Anterior cingulate cortex (tissue), 58 donors: ENCODE results near the gene GID8.

Source experiments
- DNase-seq, 58 donors: peaks; one replicate each; lab custom pipeline; 2025; lab: John Stamatoyannopoulos, UW

GID8 gene

DNA sequence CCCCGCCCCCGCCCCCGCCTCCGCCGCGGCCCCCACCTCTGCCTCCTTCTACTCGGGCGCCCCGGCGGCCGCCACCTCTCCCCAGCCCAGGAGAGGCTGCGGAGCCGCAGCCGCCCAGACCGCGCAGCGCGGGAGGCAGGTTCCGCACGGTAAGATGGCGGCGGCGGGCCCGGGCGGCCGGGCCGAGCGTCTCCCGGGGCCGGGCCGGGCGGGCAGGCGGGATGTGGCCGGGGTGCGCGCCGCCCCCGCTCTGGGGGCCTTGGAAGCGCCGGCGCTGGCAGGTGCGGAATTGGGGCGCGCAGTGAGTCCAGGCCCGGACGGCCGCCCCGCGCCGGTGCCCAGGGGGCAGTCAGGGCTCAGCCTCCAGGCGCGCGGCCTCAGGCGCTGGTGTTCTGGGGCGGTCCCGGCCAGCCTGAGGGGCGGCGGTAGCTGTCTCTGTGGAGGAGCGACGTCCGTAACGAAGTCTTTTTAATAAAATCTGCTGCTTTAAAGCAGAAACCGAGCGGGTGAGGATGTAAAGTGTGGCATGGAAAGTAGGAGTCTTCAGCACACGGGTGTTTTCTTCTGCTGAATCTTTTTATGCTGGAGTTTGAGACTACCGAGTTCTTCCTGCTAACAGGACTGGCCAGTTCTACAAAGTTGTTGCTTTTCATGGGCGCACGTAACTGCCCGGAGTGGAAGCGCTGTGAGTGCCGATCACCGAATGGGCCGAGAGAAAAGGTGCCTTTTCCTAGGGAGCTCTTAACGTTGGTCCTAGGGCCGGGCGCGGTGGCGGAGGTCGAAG is at the start of gene GID8:
Gene GID8 (plus strand): TSS at position 43 of the 784 bp plus-strand sequence. CDS start 3,356 bp downstream, outside the sequence.
- DNase-seq = peak in 20 of 58 donors; percentile 17 to 69 (median 56)

DNA sequence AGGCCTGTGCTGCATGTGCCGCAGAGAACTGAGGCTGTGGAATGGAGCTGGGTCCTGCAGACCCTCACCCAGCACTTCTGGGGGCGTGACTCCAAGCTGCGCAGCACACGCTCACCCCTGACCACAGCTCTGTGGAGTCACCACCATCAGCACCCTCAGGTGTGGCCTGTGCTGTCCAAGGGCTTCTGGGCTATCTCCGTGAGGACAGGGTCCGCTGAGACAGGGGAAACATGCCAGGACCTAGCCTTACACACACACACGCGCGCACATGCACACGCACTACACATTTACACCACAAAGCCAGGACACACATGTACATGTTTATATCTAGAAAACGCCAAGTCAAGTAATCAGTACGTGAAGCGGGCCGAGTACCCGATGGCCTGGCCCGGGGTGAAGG is 49.5 kb upstream of the GID8 start:
- no peak for DNase-seq

DNA sequence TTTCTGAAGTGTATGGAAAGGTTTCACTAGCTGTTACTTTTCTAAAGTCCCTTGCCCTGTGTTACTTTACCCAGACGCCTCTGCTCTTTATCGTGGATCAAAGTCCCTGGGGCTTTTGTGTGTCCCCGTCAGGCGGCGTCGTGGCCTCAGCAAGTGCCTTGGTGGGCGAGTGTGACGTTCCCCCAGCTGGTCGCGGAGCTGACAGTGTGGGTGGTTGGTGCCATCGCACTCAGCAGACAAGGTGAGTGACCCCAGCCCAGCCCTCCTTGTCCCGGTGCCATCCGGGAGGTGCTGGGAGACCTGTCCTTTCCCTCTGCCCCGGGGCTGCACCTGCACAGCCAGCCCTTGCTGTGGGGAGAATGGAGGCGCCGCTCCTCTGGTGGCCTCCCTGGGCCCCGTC is 49.0 kb upstream of the GID8 start:
- no peak for DNase-seq

DNA sequence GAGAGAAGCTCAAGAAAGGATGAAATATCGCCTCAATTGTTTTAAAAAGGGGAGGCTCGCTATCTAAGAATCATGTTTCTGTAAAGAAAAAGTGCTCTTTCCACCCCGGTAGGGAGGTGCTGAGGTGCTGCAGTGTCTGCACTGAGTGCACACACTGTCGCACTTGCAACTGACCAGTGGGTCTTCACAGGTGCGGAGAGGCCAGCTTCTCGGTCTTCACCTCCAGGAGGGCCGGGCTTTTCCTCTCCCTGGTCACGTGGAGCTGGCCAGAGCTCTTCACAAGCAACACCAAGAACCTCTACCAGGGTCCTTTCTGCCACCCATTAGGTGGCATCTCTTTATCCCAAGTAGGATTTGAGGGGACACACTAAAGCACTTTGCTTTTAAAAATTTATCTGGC is 48.5 kb upstream of the GID8 start:
- DNase-seq = no peak

DNA sequence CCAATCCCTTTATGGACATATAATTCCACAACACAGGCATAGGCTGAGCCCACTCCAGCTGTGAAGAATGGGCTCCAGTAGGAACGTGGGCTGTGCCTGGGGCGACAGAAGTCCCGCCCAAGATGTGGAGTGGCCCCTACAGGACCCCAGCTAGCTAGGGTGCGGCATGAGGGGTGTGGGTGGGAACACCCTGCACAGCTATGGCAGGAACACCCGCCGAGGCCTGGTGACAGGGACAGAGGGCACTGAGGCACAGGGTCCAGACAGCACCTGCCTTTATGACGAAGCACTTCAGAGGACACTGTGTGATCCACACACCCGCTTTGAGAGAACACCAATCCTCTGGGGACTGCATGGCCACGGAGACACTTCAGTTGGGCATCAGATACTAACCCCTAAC is 48.1 kb upstream of the GID8 start:
- DNase-seq = no peak

DNA sequence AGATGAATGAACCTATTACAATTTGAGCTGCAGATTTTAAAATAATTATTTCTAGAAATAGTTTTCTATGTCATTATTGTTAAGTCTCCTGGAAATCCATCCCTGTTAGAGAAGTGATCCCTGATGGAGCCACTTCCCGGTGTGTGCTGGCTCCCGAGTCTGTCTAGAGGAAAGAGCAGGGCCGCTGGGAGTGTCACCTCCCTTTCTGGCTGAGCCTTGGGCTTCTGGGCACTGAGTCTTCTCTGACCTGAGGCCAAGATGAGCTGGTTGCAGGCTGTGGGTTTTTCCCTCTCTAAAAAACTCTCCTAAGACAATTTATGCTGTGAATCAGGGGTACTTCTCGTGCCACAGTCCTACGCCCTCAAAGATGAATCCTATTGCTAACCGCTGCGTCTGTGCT is 47.5 kb upstream of the GID8 start:
- DNase-seq = no peak

DNA sequence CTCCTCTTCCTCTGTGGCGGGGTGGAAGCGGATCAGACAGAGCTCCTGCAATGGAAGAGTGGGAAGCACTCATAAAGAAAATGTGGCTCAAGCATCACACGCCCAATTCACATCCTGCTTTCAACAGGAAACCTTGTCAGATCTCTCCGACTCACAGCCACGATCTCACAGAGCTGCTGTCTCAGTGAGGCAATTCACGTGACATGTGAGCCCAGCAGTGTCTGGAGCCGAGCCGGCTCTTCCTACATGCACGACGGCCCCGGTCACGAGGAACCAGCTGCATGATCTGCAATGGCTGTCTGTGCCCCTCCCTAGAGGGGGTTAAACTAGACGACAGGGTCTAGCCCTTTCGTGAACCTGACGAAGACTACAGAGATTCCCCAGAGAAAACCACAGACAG is 46.8 kb upstream of the GID8 start:
- no peak for DNase-seq

DNA sequence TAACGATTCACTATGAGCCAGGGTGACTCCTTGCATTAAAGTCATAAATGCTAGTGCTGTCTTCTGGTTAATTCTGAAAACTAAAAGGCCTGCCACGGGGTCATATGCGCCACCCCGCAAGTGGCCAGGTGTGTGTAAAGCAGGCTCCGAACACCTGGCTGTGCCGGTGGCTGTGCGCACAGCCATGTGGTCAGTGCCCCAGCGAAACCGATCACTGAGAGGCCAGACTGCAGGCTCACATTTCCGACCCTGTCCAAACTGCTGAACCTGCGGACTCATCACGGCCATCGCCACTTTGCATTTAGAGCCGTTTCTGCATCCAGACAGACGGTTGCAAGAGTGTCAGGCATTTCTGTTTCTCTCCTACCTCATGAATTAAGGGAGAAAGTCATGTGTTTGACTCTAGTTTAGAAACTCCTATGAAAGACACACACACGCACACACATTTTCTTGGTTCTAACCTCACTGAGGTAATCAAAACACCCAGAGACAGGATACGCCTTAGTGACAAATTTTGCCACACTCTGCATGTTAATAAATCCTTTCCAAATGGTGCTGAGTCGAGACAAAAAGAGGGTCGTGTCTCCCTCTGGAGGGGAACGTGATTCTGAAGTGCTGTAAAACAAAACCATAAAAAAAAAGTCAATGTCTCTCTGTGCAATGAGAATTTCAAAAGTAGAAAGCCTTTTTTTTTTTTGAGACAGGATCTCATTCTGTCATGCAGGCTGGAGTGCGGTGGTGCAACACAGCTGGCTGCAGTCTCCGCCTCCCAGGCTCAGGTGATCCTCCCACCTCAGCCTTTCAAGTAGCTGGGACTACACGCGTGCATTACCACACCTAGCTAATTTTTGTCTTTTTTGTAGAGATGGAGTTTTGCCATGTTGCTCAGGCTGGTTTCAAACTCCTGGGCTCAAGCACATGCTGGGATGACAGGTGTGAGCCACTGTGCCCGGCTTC is 45.3 kb upstream of the GID8 start:
- no peak for DNase-seq

DNA sequence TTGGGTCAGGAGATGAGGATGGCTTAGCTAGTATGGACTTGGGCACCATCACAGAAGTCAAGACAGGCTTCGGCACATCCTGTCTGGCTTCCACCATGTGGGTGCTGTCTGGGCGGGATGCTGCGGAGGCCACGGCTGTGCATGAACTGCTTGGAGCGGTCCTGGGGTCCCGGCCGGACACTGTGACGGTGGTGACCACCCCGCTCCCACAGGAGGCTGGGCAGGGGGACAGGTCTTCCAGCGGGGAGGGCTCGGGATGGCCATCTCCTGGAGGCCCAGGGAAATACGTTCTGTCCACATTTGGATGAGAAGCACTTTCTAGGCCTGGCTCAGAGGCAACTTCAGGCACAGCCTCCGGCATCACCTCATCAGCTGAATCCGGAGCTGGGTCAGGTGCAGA is 44.2 kb upstream of the GID8 start:
- no peak for DNase-seq

DNA sequence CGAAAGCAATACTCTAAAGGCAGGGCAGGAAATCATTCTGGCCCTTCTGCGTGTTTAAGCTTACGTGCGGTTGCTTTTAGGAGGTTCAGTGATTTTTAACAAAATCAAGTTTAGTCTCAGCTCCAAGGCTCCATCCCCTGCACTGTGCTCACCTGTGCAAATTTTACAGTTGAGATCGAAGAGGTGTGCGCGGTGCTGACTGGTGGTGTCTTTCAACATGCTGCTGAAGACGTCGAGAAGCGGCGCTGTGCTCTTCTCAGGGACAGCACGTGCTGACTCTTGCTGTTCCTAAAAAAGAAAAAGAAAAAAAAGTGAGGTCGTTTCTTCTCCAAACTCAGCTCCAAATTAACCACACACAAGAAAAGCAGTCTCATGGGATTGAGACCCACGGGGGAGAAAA is 43.7 kb upstream of the GID8 start:
- no peak for DNase-seq

DNA sequence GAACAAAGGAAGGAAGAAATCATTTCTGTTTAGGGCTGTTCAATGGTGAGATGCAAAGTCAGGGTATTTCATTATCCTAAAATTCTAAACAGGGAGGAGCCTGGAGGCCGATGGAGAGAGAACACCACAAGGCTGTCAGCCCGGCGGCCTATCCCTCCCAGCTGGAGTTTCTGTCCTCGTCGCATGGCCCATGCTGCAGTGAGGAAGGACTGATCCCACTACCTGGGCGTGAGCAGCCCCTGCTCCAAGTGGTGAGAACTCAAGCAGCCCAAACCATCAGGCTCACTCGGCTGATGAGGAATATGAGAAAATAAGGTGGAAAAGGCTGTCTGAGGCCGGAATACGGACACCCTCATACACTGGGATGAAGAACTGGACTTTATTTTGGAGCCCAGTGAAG is 42.4 kb upstream of the GID8 start:
- no peak for DNase-seq

DNA sequence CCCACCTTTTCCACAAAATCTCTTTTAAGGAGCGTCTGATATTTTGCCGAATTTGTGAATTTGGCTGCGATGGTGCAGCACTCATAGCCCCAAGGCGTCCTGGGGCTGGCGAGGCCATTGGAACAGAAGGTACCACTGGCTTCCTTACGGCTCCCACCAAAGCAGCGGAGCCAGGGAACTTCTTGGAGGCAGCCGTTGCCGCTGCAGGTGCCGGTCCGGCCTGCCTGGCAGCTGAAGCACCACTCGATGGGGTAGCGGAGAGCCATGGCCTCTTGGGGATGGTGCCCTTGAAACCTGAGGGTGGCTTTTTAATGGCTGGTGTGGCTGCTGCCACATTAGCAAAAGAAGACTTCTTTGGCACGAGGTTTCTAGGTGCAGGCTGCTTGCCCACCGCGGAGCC is 41.4 kb upstream of the GID8 start:
- DNase-seq = no peak

DNA sequence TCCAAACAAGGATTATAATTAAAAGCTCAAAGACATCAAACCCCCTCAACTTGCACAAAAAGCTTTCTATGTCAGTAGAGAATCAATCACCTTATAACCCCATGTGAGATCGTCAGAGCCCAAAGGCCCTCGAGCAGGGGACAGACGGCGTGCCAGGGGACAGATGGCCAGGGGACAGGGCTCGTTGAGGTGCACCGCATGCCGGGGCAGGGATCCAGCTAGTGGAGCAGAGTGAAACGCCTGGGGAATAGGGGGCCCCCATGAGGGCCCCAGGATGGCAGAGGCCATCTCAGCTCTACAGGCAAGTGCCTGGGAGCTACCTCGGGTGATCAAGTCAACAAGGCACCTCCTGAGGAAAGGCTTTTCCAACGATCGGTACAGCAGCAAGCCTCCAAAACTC is 40.3 kb upstream of the GID8 start:
- DNase-seq = no peak

DNA sequence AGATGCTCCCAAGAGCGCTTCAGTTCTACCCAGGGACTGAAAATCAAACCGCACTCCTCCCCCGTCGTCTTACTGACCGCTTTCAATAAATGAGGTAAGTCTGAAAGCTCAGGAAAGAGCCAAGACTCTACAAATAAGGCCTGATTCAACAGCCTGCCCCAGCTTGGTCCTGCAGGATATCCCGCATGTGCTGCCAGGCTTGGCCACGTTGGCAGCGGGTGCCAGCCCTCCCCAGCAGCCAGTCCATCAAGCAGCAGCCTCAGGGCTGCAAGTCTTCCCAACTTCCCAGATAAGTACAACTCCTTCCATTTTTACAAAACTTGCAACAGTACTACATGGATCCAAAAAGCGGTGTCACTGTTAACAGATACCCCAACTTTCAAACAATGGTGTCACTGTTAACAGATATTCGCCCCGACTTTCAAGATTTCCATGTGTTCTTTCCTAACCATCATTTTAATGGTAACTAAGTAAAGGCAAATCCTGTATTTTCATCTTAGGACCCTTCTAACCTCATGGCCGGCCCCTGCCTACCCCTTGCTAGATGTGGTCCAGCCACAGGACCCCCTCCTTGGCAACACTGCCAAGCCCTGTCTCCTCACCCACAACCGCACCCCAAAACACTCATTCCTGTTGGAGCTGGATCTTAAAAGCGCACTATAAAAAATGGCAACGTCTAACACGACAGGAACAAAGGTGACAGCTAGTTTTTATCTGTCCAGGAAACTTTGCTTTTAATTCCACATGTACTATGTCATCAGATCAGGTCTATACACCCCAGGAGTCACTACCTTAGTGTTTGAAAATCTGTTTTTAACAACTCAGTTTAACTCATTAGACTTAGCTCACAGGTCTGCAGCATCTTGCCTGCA is 39.6 kb upstream of the GID8 start:
- peak in 7 of 58 donors; percentile 7 to 30 (median 20) for DNase-seq

DNA sequence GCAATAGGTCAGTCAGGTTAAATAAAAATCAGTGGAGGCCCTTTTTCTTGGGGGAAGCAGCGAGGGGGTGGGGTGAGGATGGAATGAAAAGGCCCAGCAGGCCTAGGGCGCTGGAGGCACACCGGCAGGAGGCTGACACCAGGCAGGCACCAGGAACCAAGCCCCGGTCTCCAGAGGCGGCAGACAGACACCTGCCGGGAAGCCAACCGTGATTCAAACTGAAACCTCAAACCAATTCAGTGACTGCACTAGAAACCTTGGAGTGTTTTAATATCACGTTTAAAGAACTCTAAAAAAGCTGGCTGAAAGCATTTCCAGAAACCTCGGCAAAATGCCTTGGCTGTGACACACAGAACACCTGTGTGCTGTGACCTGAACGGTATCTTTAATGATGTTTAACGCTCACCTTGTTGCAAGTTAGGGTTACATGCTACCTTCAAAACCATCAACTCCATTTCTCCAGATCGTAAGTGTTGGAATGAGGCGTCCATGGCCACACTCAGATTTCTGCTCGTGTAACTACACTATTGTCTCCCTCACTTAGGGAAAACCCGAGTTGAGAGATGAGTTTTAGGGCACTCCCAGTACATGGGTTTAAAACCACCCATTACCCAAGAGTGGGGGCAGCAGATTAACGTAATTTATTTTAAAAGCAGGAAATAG is 38.8 kb upstream of the GID8 start:
- DNase-seq = no peak

DNA sequence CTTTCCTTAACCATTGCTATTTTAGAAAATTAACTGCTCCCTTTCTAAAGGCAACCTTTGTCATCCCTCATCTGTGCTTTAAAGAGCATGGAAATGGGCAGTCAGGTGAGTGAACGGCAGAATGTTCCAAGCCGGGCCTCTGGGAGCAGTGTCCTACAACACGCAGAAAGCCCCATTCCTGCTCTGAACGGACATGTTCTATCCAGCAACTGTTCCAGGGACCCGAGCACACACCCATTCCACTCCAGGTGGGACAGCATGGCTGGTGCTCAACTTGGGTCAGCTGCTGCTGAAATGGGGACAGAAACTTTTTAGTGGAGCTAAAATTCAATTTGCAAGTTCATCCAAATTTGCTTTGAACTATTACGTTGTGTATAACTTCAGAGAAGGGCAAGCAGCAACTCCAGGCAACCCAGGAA is 38.3 kb upstream of the GID8 start:
- peak in 3 of 58 donors; percentile 14 to 34 (median 29) for DNase-seq

DNA sequence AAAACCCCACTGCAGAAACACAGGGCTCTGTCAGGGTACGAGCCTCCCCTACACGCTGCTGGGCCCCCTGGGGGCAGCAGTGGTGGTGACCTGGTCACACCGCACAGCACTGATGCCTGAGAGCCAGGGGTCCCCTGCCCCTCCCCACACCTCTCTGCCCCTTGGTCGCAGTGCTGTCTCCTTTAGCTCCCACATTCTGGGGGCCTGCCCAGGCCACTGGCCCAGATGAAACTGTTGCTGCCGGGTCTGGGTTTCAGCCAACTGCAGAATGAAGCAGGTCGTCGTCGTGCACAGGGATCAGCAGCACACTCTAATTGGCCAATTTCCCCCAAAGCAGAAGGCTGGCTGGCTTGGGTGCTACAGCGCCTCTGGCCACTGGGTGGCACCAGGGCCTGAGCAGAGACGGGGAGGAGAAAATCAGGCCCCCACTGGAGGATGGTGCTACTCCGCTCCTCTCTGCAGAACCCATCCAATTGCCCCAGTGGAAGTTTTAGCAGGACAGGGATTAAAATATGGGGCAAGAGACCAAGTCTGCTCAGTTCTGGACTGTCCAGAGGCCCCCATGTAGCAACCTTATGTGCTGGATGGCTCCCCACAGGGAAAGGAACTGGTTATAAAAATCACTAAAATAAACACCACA is 37.8 kb upstream of the GID8 start:
- DNase-seq = peak in 56 of 58 donors; percentile 8 to 90 (median 64)

DNA sequence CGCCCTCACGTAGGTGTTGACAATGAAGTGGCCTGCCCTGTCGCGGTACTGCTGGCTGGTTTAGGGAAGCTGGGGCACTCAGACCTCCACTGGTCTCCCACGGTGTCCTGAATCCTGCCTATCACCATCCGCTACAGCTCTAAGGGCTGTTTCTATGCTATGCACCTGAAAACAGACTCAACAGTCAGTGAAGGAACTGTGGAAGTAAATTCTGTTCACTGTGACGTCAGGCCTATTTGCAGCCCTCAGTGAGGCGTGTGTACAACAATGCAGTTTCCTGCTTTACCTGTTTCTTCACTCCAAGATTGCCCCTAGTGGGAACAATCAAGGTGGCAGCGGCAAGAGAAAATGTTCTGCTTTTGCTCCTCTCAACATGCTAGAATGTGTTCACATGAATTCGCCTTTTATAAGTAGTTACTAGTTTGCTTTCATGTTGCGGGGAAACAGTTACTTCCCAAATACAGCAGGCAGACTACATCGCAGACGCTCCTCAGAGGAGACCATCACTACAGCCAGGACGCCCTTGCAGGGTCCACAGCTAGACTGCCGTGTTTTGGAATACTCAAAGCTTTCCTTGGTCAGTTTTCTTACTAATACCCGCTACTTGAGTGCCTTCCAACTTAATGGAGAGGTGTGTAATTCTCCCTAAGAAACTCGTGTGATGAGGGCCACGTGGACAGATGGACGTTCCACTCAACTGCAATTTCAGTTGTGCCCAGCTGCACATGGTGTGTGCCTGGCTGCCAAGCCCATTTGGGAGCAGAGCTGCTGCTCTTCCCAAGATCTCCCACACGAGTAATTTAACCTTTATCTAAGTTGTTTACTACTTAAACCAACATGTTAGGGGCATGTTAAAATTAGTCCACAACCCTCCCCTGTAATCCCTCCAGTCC is 37.0 kb upstream of the GID8 start:
- DNase-seq = no peak
